Activated effector memory CD4-positive, alpha-beta T cell treated with Interleukin-2 at 50 U/mL for 16 hours (primary cell): ENCODE data around the gene LIPC.
A peak's percentile ranks its signal among the peaks of the same experiment; 100 is the strongest.

Source experiments
- DNase-seq: peaks from one replicate; pipeline ENCODE4 v3.0.0-alpha.2; 2020

Gene LIPC

GRCh38 chr15:58477170-58477569, 45.4 kb downstream of the LIPC start:
- DNase-seq, result no peak

GRCh38 chr15:58478035-58478434, 46.2 kb downstream of the LIPC start:
- no peak for DNase-seq

- no peak for DNase-seq
These were observed 46.8 kb downstream of the LIPC start for GRCh38 chr15:58478579-58478978.

- no peak for DNase-seq
These were observed 48.1 kb downstream of the LIPC start for GRCh38 chr15:58479941-58480340.

GRCh38 chr15:58483376-58483775, 51.6 kb downstream of the LIPC start:
- DNase-seq, result no peak

GRCh38 chr15:58484791-58485600, 53.2 kb downstream of the LIPC start:
- peak; percentile 48 for DNase-seq

GRCh38 chr15:58486062-58486461, 54.3 kb downstream of the LIPC start:
- no peak for DNase-seq

GRCh38 chr15:58486564-58486963, 54.8 kb downstream of the LIPC start:
- DNase-seq, result no peak

GRCh38 chr15:58487041-58487723, 55.4 kb downstream of the LIPC start:
- DNase-seq, result no peak

- DNase-seq, result no peak
These were observed 55.9 kb downstream of the LIPC start for GRCh38 chr15:58487724-58488120.

GRCh38 chr15:58489289-58490085, 57.7 kb downstream of the LIPC start:
- DNase-seq, result no peak

GRCh38 chr15:58490086-58490887, 58.5 kb downstream of the LIPC start:
- DNase-seq, result no peak

GRCh38 chr15:58490888-58491473, 59.2 kb downstream of the LIPC start:
- no peak for DNase-seq

- DNase-seq, result no peak
These were observed 59.9 kb downstream of the LIPC start for GRCh38 chr15:58491499-58492202.

- no peak for DNase-seq
These were observed 61.0 kb downstream of the LIPC start for GRCh38 chr15:58492661-58493397.

GRCh38 chr15:58494567-58494966, 62.8 kb downstream of the LIPC start:
- no peak for DNase-seq

GRCh38 chr15:58495891-58496408, 64.2 kb downstream of the LIPC start:
- DNase-seq, result no peak

- DNase-seq, result no peak
These were observed 65.4 kb downstream of the LIPC start for GRCh38 chr15:58497046-58497785.

GRCh38 chr15:58498821-58499580, 67.2 kb downstream of the LIPC start:
- no peak for DNase-seq
